ENCODE data around the gene FHOD1. TPM values are rescaled to one million over a fixed set of nuclear protein-coding genes. Genes with fewer than 3 reads are reported as not detected.

The FHOD1 gene
- total RNA-seq, 1 experiment from 2014 or later = 58.2 TPM

DNA sequence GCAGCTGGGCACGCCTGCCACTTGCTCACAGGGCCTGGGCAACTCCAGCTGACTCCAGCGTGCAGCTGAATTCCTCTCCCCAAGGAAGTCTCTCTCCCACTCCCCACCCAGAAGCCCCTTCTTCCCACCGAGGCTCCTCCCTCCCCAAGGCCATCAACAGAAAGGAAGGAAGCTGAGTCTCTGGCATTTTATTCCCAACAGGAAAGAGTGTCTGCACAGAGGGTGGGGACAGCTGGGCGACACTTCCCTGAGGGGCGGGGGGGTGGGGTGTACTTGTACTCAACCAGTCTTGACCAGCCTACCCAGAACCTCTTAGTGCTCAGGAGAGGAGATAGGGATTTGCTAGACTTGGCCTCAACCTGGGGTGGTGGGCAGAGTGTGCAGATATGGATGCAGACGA is 57.2 kb downstream of the FHOD1 start, which contains the start of gene EXOC3L1:
TSS of gene EXOC3L1 (minus strand) at position 96 of the 400 bp plus-strand sequence. CDS start 460 bp downstream, outside the sequence.
- H3K9me3 ChIP-seq (ENCODE audit: insufficient read depth, low read depth) = no peaks in the 10 kb centered on the region
- BruUV-seq (replicated peaks) = no TSS peak
- no peak within 1 kb of the TSS for H2AFZ ChIP-seq
- H3K79me2 ChIP-seq (ENCODE audit: low read depth) = peaks cover 30% of the 10 kb centered on the region
- H3K27ac ChIP-seq = no peak within 1 kb of the TSS
- intact Hi-C loops (cut with micrococcal nuclease; ENCODE audit: unreplicated experiment) = loop anchor here (10.0 kb wide), 2 partner anchors 205 to 275 kb away; partner anchors contain the start of gene TPPP3
- 0 out of 2 replicates have a peak, but pooled peaks cover 10% of the 10 kb centered on the region for H3K36me3 ChIP-seq (ENCODE audit: low read depth)
- H4K20me1 ChIP-seq (ENCODE audit: insufficient read depth) = peaks cover 9% of the 10 kb centered on the region
- H3K9me2 ChIP-seq (ENCODE audit: insufficient read depth) = no peaks in the 10 kb centered on the region
- peaks cover 40% of the 10 kb centered on the region for H3K4me1 ChIP-seq (replicated peaks; ENCODE audit: insufficient read depth)
- TF ChIP-seq EZH2 (IDR thresholded peaks at IDR 0.05; ENCODE audit: low read depth) = no peak
- no peak for TF ChIP-seq CTCF (conservative IDR thresholded peaks at IDR 0.05)
- POLR2A ChIA-PET (ENCODE audit: unreplicated experiment) = interaction anchor here (0.5 kb wide), 1 partner anchor 18 kb away, joined by 3 read pairs; no protein-coding TSS in a partner anchor
- H3K4me2 ChIP-seq = no peak within 1 kb of the TSS
- CTCF ChIA-PET = no interaction called here
- DNase-seq = no peak
- H3F3A ChIP-seq (ENCODE audit: insufficient read depth, low read depth) = peaks cover 28% of the 10 kb centered on the region
- no peaks in the 10 kb centered on the region for H3K27me3 ChIP-seq (ENCODE audit: insufficient read depth, low read depth)
- H3K4me3 ChIP-seq = no peak within 1 kb of the TSS

GRCh38 chr16:67188798-67189197 is 58.5 kb downstream of the FHOD1 start:
- Histone ChIP-seq H3K9me3 (ENCODE audit: insufficient read depth, low read depth) (no peaks in the 10 kb centered on the region), H3K79me2 (ENCODE audit: low read depth) (peaks cover 18% of the 10 kb centered on the region), H3K4me1 (replicated peaks; ENCODE audit: insufficient read depth) (peaks cover 41% of the 10 kb centered on the region), H3K9me2 (ENCODE audit: insufficient read depth) (no peaks in the 10 kb centered on the region), H3K27me3 (ENCODE audit: insufficient read depth, low read depth) (no peaks in the 10 kb centered on the region), H3K4me3 (no peak overlapping the region), H2AFZ (no peak overlapping the region), H3K27ac (no peak overlapping the region), H3K4me2 (no peak overlapping the region), H4K20me1 (ENCODE audit: insufficient read depth) (peaks cover 6% of the 10 kb centered on the region; the same call in 1 of the 2 replicates), H3K36me3 (ENCODE audit: low read depth) (no peaks in the 10 kb centered on the region), H3F3A (ENCODE audit: insufficient read depth, low read depth) (peaks cover 20% of the 10 kb centered on the region; the same call in 1 of the 2 replicates)
- intact Hi-C loops (cut with micrococcal nuclease; ENCODE audit: unreplicated experiment) = no loop called here
- TF ChIP-seq CTCF (conservative IDR thresholded peaks at IDR 0.05) (no peak), EZH2 (IDR thresholded peaks at IDR 0.05; ENCODE audit: low read depth) (no peak)
- ChIA-PET POLR2A (ENCODE audit: unreplicated experiment) (no interaction called here), CTCF (no interaction called here)
- no TSS peak for BruUV-seq (replicated peaks)
- DNase-seq = peak in 1 of 2 experiments; percentile 27

- H3K9me3 ChIP-seq (ENCODE audit: insufficient read depth, low read depth) = no peaks in the 10 kb centered on the region
- no peaks in the 10 kb centered on the region for H3K27me3 ChIP-seq (ENCODE audit: insufficient read depth, low read depth)
- H4K20me1 ChIP-seq (ENCODE audit: insufficient read depth) = peaks cover 2% of the 10 kb centered on the region; the same call in 1 of the 2 replicates
- no peak overlapping the region for H3K4me2 ChIP-seq
- H3K9me2 ChIP-seq (ENCODE audit: insufficient read depth) = no peaks in the 10 kb centered on the region
- no peak overlapping the region for H2AFZ ChIP-seq
- no peak overlapping the region for H3K27ac ChIP-seq
- peaks cover 16% of the 10 kb centered on the region; the same call in 1 of the 2 replicates for H3F3A ChIP-seq (ENCODE audit: insufficient read depth, low read depth)
- POLR2A ChIA-PET (ENCODE audit: unreplicated experiment) = no interaction called here
- DNase-seq = peak in 1 of 2 experiments; percentile 20
- H3K4me1 ChIP-seq (replicated peaks; ENCODE audit: insufficient read depth) = peaks cover 36% of the 10 kb centered on the region
- CTCF ChIA-PET = no interaction called here
- no TSS peak for BruUV-seq (replicated peaks)
- no peak overlapping the region for H3K4me3 ChIP-seq
- H3K79me2 ChIP-seq (ENCODE audit: low read depth) = peaks cover 13% of the 10 kb centered on the region
- no peak for TF ChIP-seq CTCF (conservative IDR thresholded peaks at IDR 0.05)
- no peak for TF ChIP-seq EZH2 (IDR thresholded peaks at IDR 0.05; ENCODE audit: low read depth)
- intact Hi-C loops (cut with micrococcal nuclease; ENCODE audit: unreplicated experiment) = no loop called here
- no peaks in the 10 kb centered on the region for H3K36me3 ChIP-seq (ENCODE audit: low read depth)
These were observed 59.0 kb downstream of the FHOD1 start for GRCh38 chr16:67188323-67188722.

Data from PC-9 (cell line).